ENCODE data around the gene SERPINA3.

The SERPINA3 gene

DNA sequence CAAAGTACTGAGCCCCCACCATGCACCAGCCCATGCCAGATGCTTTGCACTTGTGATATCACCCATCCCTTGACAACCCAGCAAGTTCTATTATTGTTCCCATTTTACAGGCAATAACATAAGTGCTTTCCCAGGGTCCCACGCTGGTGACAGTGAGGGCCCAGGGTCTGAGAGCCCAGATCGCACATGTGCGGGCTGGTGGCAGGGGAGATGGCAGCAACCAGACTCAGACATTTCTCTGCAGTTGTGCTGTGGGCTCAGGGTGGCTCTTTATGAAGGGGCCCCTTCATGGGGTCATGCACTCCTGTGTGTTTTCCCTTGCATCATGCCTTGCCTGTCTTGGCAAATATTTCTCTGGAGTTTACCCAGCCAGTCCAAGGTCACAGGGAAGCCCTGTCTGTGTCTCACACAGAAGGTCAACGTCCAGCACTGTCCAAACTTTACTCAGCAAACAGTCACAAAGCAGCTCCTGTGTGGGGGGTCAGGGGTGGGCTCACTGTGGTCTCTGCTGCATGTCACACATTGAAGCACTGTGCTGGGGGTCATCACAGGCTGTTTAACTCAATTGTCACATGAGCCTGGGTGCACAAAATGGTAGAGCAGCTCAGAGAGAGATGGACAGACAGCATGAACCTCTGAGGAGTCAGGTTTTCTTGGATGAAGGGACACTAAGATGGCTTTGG lies 18.3 kb upstream of the SERPINA3 start:
- DNase-seq (ENCODE audit: insufficient read length, low spot score) = no peak
- FAIRE-seq = no peak
- TF ChIP-seq POLR2A (IDR thresholded peaks at IDR 0.05; ENCODE audit: low read depth, low read length) = no peak
- no peak for TF ChIP-seq POLR2AphosphoS5 (IDR thresholded peaks at IDR 0.05; ENCODE audit: low read depth, low read length)
- TF ChIP-seq PAX5 (IDR thresholded peaks at IDR 0.05; ENCODE audit: insufficient read depth, low read length, severe bottlenecking) = no peak
- no peak for TF ChIP-seq SPI1 (IDR thresholded peaks at IDR 0.05; ENCODE audit: low read depth, low read length)
- no peak for TF ChIP-seq TAF1 (IDR thresholded peaks at IDR 0.05; ENCODE audit: low read depth, low read length)
- TF ChIP-seq POU2F2 (IDR thresholded peaks at IDR 0.05; ENCODE audit: low read depth, low read length) = no peak

DNA sequence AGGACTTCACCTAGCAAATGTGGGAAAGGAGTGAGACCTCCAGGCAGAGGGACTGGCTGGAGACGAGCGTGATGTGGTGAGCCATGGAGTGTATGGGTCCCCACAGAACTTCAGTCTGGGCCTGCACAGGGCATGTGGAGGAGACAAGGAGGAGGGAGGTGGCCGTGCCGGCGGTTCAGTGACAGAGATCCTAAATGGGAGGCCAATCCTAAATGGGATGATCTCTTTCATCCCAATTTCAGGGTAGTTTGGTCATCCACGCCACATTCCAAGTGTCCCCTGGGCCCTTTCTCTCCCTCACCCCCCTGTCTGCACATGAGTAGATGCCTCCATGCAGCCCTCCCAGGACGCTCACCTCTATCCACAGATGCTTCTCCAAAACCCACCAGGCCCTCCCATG lies 17.8 kb upstream of the SERPINA3 start:
- FAIRE-seq (no peak), DNase-seq (ENCODE audit: insufficient read length, low spot score) (no peak)
- TF ChIP-seq POLR2A (IDR thresholded peaks at IDR 0.05; ENCODE audit: low read depth, low read length) = no peak

DNA sequence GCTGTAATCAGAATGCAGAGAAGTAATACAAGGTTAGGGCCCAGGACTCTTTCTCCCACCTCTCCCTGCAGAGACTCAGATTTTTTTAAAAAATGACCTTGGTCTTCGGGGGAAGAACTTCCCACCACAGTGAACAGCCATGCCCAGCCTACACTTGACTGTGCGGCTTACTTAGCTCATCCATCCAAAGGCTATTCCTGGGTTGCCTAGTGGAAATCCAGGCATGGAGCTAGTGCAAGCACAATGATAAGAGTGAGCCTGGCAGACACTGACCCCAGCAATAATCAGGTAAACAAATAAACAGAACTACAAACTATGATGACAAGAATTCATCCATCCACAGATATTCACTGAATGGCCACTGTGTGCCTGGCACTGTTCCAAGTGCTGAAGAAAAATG lies 16.3 kb upstream of the SERPINA3 start:
- TF ChIP-seq TAF1 (IDR thresholded peaks at IDR 0.05; ENCODE audit: low read depth, low read length) = no peak
- no peak for TF ChIP-seq PAX5 (IDR thresholded peaks at IDR 0.05; ENCODE audit: insufficient read depth, low read length, severe bottlenecking)
- TF ChIP-seq POLR2A (IDR thresholded peaks at IDR 0.05; ENCODE audit: low read depth, low read length) = no peak
- no peak for TF ChIP-seq POU2F2 (IDR thresholded peaks at IDR 0.05; ENCODE audit: low read depth, low read length)
- no peak for TF ChIP-seq SPI1 (IDR thresholded peaks at IDR 0.05; ENCODE audit: low read depth, low read length)
- TF ChIP-seq POLR2AphosphoS5 (IDR thresholded peaks at IDR 0.05; ENCODE audit: low read depth, low read length) = no peak
- FAIRE-seq (no peak), DNase-seq (ENCODE audit: insufficient read length, low spot score) (no peak)

DNA sequence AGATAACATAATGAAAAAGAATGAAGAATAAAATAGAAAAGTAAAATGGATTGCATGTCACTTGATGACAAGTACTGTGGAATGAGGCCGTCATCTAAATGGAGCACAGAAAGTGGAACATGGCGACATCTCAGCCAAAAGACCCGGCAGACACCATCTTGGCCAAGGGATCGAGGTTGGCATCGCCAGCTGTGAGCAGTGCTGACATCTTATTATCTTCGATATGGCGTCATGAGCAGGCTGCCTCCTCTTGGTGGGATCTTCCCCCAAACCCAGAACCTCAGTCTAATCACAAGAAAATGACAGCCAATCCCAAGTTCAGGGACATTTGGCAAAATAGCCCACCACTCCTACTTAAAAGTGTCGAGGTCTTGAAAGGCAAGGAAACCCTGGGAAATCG lies 15.8 kb upstream of the SERPINA3 start:
- FAIRE-seq (no peak), DNase-seq (ENCODE audit: insufficient read length, low spot score) (no peak)
- TF ChIP-seq TAF1 (IDR thresholded peaks at IDR 0.05; ENCODE audit: low read depth, low read length) (no peak), POLR2A (IDR thresholded peaks at IDR 0.05; ENCODE audit: low read depth, low read length) (no peak)

DNA sequence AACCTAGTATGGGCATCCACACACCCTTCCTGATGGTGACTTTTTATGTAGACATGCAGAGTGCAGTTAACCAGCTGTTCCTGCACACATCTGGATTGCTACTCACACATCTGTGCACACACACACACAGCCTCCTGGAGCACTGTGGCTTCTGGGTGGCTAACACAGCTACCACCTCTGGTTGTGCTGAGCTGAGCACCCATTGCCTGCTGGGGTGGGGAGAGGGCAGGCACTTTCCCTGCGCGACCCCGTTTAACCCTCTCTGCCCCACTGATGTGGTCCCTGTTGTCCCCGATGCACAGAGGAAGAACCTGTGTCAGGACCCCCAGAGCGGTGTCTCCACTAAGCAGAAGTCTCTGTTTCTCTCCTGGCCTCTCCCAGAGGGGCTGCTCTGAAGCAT lies 14.4 kb upstream of the SERPINA3 start:
- TF ChIP-seq POLR2A (IDR thresholded peaks at IDR 0.05; ENCODE audit: low read depth, low read length) (no peak), POLR2AphosphoS5 (IDR thresholded peaks at IDR 0.05; ENCODE audit: low read depth, low read length) (no peak), TAF1 (IDR thresholded peaks at IDR 0.05; ENCODE audit: low read depth, low read length) (no peak), PAX5 (IDR thresholded peaks at IDR 0.05; ENCODE audit: insufficient read depth, low read length, severe bottlenecking) (no peak), SPI1 (IDR thresholded peaks at IDR 0.05; ENCODE audit: low read depth, low read length) (no peak), POU2F2 (IDR thresholded peaks at IDR 0.05; ENCODE audit: low read depth, low read length) (no peak)
- DNase-seq (ENCODE audit: insufficient read length, low spot score) = no peak

DNA sequence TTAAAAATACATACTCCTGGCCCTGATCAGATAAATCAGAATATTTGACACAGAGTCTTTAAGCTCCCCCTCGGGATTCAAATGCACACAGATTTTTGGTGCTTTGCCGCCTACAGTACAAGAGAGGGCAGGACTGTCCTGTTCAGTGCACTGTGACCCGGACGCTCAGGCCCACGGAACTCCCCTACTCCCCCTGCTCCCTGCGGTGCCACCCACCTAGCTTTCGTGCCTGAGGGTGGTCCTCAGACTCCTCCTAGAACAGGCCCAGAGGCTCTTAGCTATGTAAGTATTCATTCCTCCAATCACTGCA lies 13.7 kb upstream of the SERPINA3 start:
- DNase-seq (ENCODE audit: insufficient read length, low spot score) (no peak), FAIRE-seq (no peak)

More for the DNA sequence above, 14.4 kb upstream of the SERPINA3 start:
- no peak for FAIRE-seq

DNA sequence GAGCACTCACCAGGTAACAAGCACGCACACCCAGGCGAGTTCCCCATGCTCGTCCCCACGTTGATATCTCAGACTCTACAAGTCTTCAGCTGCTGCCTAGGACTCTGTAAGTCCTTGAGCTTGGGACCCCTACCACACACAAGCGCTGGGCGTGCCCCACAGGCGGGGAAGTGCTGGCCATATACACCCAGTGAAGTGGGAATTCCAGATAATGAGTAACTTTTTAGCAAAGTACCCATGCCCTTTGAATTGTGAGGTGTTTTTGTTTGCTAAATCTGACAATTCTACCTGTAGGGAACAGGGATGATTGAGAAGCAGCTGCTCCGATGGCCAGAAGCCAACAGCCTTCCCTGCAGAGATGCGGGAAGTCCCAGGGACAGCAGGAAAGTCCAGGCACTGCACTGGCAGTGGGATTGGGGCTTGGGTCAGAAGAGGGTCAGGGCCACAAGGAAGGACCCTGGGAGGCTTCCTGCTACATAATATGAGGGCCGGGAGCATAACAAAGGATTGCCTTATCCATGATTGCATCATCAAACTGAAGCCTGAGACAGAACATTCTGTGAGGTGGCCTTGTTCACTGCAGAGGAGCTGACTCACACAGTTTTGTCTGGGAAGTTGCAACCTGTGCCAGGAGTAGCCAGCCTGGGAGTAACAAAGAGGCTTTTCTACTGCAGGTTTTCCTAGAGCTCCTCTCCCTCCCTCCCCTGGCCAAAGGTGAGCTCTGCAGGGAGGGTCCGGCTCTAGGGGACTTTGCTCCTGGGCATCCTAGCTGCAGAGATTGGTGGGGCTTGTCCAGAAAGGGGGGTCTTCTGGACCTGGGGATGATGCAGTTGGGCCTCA lies 13.2 kb upstream of the SERPINA3 start:
- DNase-seq (ENCODE audit: insufficient read length, low spot score) (no peak), FAIRE-seq (no peak)
- TF ChIP-seq PAX5 (IDR thresholded peaks at IDR 0.05; ENCODE audit: insufficient read depth, low read length, severe bottlenecking) (no peak), TAF1 (IDR thresholded peaks at IDR 0.05; ENCODE audit: low read depth, low read length) (no peak), POLR2AphosphoS5 (IDR thresholded peaks at IDR 0.05; ENCODE audit: low read depth, low read length) (no peak), SPI1 (IDR thresholded peaks at IDR 0.05; ENCODE audit: low read depth, low read length) (no peak), POLR2A (IDR thresholded peaks at IDR 0.05; ENCODE audit: low read depth, low read length) (no peak)

More for the DNA sequence above, 13.7 kb upstream of the SERPINA3 start:
- TF ChIP-seq TAF1 (IDR thresholded peaks at IDR 0.05; ENCODE audit: low read depth, low read length) = no peak
- no peak for TF ChIP-seq POLR2AphosphoS5 (IDR thresholded peaks at IDR 0.05; ENCODE audit: low read depth, low read length)
- no peak for TF ChIP-seq POLR2A (IDR thresholded peaks at IDR 0.05; ENCODE audit: low read depth, low read length)
- TF ChIP-seq SPI1 (IDR thresholded peaks at IDR 0.05; ENCODE audit: low read depth, low read length) = no peak
- TF ChIP-seq PAX5 (IDR thresholded peaks at IDR 0.05; ENCODE audit: insufficient read depth, low read length, severe bottlenecking) = no peak
- no peak for TF ChIP-seq POU2F2 (IDR thresholded peaks at IDR 0.05; ENCODE audit: low read depth, low read length)

DNA sequence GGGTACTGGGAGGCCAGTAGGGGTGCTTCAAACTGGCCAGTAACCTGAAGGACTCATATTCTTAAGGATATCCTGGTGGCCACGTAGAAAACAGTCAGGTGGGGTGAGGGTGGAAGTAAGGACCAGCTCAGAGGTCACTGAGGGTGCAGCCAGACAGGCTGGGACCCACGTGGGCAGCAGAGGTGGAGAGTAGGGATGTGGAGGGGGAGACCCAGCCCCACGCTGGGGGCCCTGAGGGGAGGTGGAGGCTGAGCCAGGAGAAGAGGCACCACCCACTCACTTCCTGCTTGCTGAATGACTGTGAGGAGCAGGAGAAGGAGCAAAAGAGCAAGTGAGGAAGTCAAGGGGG lies 12.6 kb upstream of the SERPINA3 start:
- TF ChIP-seq PAX5 (IDR thresholded peaks at IDR 0.05; ENCODE audit: insufficient read depth, low read length, severe bottlenecking) (no peak), TAF1 (IDR thresholded peaks at IDR 0.05; ENCODE audit: low read depth, low read length) (no peak), POLR2AphosphoS5 (IDR thresholded peaks at IDR 0.05; ENCODE audit: low read depth, low read length) (no peak), SPI1 (IDR thresholded peaks at IDR 0.05; ENCODE audit: low read depth, low read length) (no peak), POU2F2 (IDR thresholded peaks at IDR 0.05; ENCODE audit: low read depth, low read length) (no peak), POLR2A (IDR thresholded peaks at IDR 0.05; ENCODE audit: low read depth, low read length) (no peak)
- DNase-seq (ENCODE audit: insufficient read length, low spot score) (no peak), FAIRE-seq (no peak)

DNA sequence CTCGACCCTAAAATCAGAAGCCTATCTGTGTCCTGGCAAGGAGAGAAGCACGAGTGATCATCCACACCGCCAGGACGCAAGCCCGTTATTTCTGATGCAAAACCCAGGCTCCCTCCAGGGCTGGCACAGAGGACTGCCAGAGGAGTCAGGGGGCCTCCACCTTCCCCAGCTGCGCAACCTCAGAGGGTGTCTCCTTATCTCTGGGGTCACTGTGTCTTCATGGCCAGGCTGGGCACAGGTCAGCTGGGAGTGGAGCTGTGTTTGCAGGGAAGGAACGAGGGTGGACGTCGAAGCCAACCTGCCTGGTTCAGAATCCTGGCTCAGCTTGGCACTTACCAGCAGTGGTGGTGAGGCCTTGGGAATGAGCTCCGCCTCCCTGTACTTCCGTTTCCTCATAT lies 12.0 kb upstream of the SERPINA3 start:
- TF ChIP-seq PAX5 (IDR thresholded peaks at IDR 0.05; ENCODE audit: insufficient read depth, low read length, severe bottlenecking) (no peak), TAF1 (IDR thresholded peaks at IDR 0.05; ENCODE audit: low read depth, low read length) (no peak), POU2F2 (IDR thresholded peaks at IDR 0.05; ENCODE audit: low read depth, low read length) (no peak), POLR2AphosphoS5 (IDR thresholded peaks at IDR 0.05; ENCODE audit: low read depth, low read length) (no peak), SPI1 (IDR thresholded peaks at IDR 0.05; ENCODE audit: low read depth, low read length) (no peak), POLR2A (IDR thresholded peaks at IDR 0.05; ENCODE audit: low read depth, low read length) (no peak)
- DNase-seq (ENCODE audit: insufficient read length, low spot score) (no peak), FAIRE-seq (no peak)

DNA sequence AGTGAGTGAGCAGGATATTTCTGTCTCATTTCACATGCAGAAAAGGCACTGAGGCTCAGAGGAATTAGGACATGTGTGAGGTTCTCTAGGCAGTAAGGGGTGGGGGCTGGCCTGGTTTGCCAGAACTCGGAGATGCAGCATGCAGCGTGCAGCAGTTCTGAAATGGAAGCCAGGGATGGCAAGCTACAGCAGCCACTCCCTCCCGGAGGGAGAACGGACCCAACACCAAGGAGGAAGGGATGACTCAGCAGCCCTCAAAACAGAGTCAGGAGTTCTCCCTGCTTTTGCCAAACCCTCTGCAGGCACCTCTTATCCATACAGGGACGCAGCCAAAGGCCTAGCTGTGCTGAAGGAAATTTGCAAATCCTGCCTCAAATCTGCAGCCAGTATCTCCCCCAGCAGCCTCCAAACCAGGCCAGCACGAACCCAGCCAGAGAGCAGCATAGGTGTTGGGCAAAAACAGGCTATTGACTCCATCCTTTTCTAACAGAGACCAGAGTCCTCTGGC lies 10.3 kb upstream of the SERPINA3 start:
- TF ChIP-seq TAF1 (IDR thresholded peaks at IDR 0.05; ENCODE audit: low read depth, low read length) (no peak), PAX5 (IDR thresholded peaks at IDR 0.05; ENCODE audit: insufficient read depth, low read length, severe bottlenecking) (no peak), POU2F2 (IDR thresholded peaks at IDR 0.05; ENCODE audit: low read depth, low read length) (no peak)
- no peak for FAIRE-seq
- no peak for DNase-seq (ENCODE audit: insufficient read length, low spot score)
